GM23338 (cell line): ENCODE measurements around the gene SHANK1. TPM values are rescaled to one million over a fixed set of nuclear protein-coding genes. Genes with fewer than 3 reads are reported as not detected.
"Not testable (repeated sequence)": the region's sequence is repeated elsewhere in the genome, so short reads cannot be mapped to it uniquely, and the experiment has no call there.

Experiments used
- ATAC-seq: fragments of 200-7000 bp; cut with Tn5 transposase; 3 replicates; pipeline ENCODE4 v1.9.1; 2020
- DNase-seq: peaks from one replicate; pipeline ENCODE4 v3.0.0-alpha.2; 2015; ENCODE audit warnings: low spot score
- H2AFZ ChIP-seq: fragments of 200-600 bp; sonication (generic); 2 replicates; pipeline ENCODE4 v1.8.0; 2016; ENCODE audit warnings: antibody characterized with exemption, mild to moderate bottlenecking, moderate library complexity
- H3F3A ChIP-seq: fragments of 200-600 bp; sonication (generic); replicated peaks from 2 replicates; pipeline ENCODE4 v1.8.0; 2017; ENCODE audit warnings: antibody characterized with exemption, mixed run types, low read depth
- H3K27ac ChIP-seq: fragments of 200-600 bp; sonication (generic); 2 replicates; pipeline ENCODE4 v1.6.1; 2016; ENCODE audit warnings: low read depth
- H3K27me3 ChIP-seq: fragments of 200-600 bp; sonication (generic); 2 replicates; pipeline ENCODE4 v1.8.0; 2016; ENCODE audit warnings: mild to moderate bottlenecking, mixed run types, moderate library complexity; ENCODE audit not compliant: insufficient read depth
- H3K36me3 ChIP-seq: fragments of 200-600 bp; sonication (generic); 2 replicates; pipeline ENCODE4 v1.8.0; 2016; ENCODE audit warnings: mild to moderate bottlenecking; ENCODE audit not compliant: insufficient read depth
- H3K4me1 ChIP-seq: fragments of 200-600 bp; sonication (generic); 2 replicates; pipeline ENCODE4 v1.8.0; 2016; ENCODE audit warnings: mild to moderate bottlenecking, moderate library complexity; ENCODE audit not compliant: insufficient read depth
- H3K4me2 ChIP-seq: fragments of 200-600 bp; sonication (generic); 2 replicates; pipeline ENCODE4 v1.7.1; 2017; ENCODE audit warnings: mixed run types
- H3K4me3 ChIP-seq: fragments of 200-600 bp; sonication (generic); 2 replicates; pipeline ENCODE4 v1.6.1; 2016; ENCODE audit warnings: mixed run types
- H3K79me2 ChIP-seq: fragments of 200-600 bp; sonication (generic); replicated peaks from 2 replicates; pipeline ENCODE4 v1.8.0; 2017; ENCODE audit warnings: mild to moderate bottlenecking; ENCODE audit not compliant: insufficient read depth
- H3K9me2 ChIP-seq: fragments of 200-600 bp; sonication (generic); 2 replicates; pipeline ENCODE4 v1.8.0; 2017; ENCODE audit not compliant: insufficient read depth
- H4K20me1 ChIP-seq: fragments of 200-600 bp; sonication (generic); replicated peaks from 2 replicates; pipeline ENCODE4 v1.8.0; 2017; ENCODE audit warnings: mild to moderate bottlenecking; ENCODE audit not compliant: insufficient read depth
- H3K27ac Mint-ChIP-seq: 2 replicates; pipeline ENCODE4 v1.8.0; 2020; ENCODE audit warnings: inconsistent platforms, mild to moderate bottlenecking, moderate library complexity, mixed read lengths
- H3K27me3 Mint-ChIP-seq: 3 replicates; pipeline ENCODE4 v1.8.0; 2022; ENCODE audit warnings: low read depth, mild to moderate bottlenecking, moderate library complexity, mixed read lengths, inconsistent platforms; ENCODE audit not compliant: insufficient read depth, poor library complexity
- H3K36me3 Mint-ChIP-seq: 3 replicates; pipeline ENCODE4 v1.8.0; 2021; ENCODE audit warnings: low read depth, mild to moderate bottlenecking, inconsistent platforms, moderate library complexity, mixed read lengths
- H3K4me1 Mint-ChIP-seq: 3 replicates; pipeline ENCODE4 v1.8.0; 2020; ENCODE audit warnings: mild to moderate bottlenecking, inconsistent platforms, mixed read lengths
- H3K4me3 Mint-ChIP-seq: 3 replicates; pipeline ENCODE4 v1.8.0; 2021; ENCODE audit warnings: moderate library complexity, mild to moderate bottlenecking, inconsistent platforms, mixed read lengths
- H3K9me3 Mint-ChIP-seq: 3 replicates; pipeline ENCODE4 v1.8.0; 2020; ENCODE audit warnings: moderate library complexity, mild to moderate bottlenecking, inconsistent platforms, mixed read lengths
- ZNF462 ChIP-seq: fragments of 250-450 bp; sonication (Bioruptor Pico); IDR thresholded peaks from 2 replicates; pipeline ENCODE4 v1.5.0; 2020; ENCODE audit warnings: mild to moderate bottlenecking, moderate library complexity
- polyA plus RNA-seq: library from polyadenylated mRNA; unstranded; fragments of >200 nt; fragmentation: Nextera tagmentation; extraction: Ambion mirVana; gene quantifications from 2 replicates; pipeline ENCODE4 v1.2.1, GENCODE V29; 2016
- total RNA-seq: library from RNA; depleted of rRNA; stranded (reverse); fragments of >200 nt; shearing (Covaris generic); gene quantifications from 2 replicates; pipeline ENCODE4 v1.2.3, GENCODE V29; 2014

Gene SHANK1
- total and polyA plus RNA-seq, 2 experiments from 2014 or later, result 0.23 to 4.1 TPM

- no peak for TF ChIP-seq ZNF462 (CRISPR knock-in tag)
Observed at GRCh38 chr19:50764409-50764808, 44.8 kb upstream of the SHANK1 start (continued).

- not testable (repeated sequence) for H3K4me3 Mint-ChIP-seq, H3K4me2 ChIP-seq, H3K27me3 ChIP-seq, H3K27ac Mint-ChIP-seq, H3K27ac ChIP-seq, H3K4me3 ChIP-seq, DNase-seq, H3K4me1 Mint-ChIP-seq, H3K4me1 ChIP-seq, H3F3A ChIP-seq, H2AFZ ChIP-seq, H3K79me2 ChIP-seq, H3K36me3 ChIP-seq, H3K27me3 Mint-ChIP-seq, H4K20me1 ChIP-seq, H3K9me2 ChIP-seq, ATAC-seq
- H3K9me3 Mint-ChIP-seq, result peaks cover 92% of the 10 kb centered on the region
- H3K36me3 Mint-ChIP-seq, result peaks cover 39% of the 10 kb centered on the region
Observed at GRCh38 chr19:50763521-50763920, 43.9 kb upstream of the SHANK1 start.

GRCh38 chr19:50761501-50761900, 41.9 kb upstream of the SHANK1 start:
- not testable (repeated sequence) for H3K4me3 ChIP-seq, H3K79me2 ChIP-seq, DNase-seq, H3K27me3 ChIP-seq, H2AFZ ChIP-seq, ATAC-seq, H3K9me2 ChIP-seq, H3K4me2 ChIP-seq, H3K27ac ChIP-seq, H3K4me1 Mint-ChIP-seq, H3K4me1 ChIP-seq, H4K20me1 ChIP-seq, H3K27ac Mint-ChIP-seq, H3K36me3 ChIP-seq, H3K4me3 Mint-ChIP-seq, H3K27me3 Mint-ChIP-seq, H3F3A ChIP-seq
- H3K9me3 Mint-ChIP-seq, result peaks cover 92% of the 10 kb centered on the region
- peaks cover 38% of the 10 kb centered on the region for H3K36me3 Mint-ChIP-seq
